HT1080 (cell line): Measurements from ENCODE around the gene LMOD2. TPM values are rescaled to one million over a fixed set of nuclear protein-coding genes. Genes with fewer than 3 reads are reported as not detected.

ENCODE experiments used
- DNase-seq: peaks from one replicate; pipeline ENCODE4 v3.0.0-alpha.2; 2015; ENCODE audit warnings: low read depth
- total RNA-seq: library from RNA; depleted of rRNA; stranded (reverse); fragments of >200 nt; shearing (Covaris generic); gene quantifications from 2 replicates; pipeline ENCODE4 v1.2.3, GENCODE V29; 2014; rRNA removed

Gene LMOD2
- total RNA-seq, 1 experiment from 2014 or later: not detected

DNA sequence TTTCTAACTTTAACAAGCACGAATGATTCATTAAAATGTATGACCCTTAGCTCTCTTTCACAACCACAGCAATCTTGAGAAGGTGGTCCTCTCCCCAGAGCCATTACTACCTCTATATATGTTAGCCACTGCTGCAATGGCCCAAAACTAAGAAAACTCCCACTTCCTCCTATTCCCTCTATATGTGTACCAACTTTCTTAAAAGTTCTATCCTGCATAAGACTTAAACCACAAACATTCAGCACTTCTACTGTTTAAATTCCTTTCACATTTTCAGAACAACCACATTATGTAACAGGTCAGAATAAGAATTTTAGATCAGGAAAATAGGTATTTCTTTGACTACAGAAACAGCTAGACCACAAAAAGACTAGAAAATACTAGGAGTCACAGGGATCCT lies 57.0 kb downstream of the LMOD2 start:
- DNase-seq: peak; percentile 32

Other genes with a start within 250 kb of the LMOD2 start
- gene IQUB, start 121.3 kb upstream of the LMOD2 start, total RNA-seq: not detected in 2 replicates
- 67.6 and 68.7 TPM in 2 replicates for gene NDUFA5, start 98.0 kb upstream of the LMOD2 start, total RNA-seq
- not detected in 2 replicates for gene ASB15, start 54.0 kb upstream of the LMOD2 start, total RNA-seq
- gene WASL, start 93.1 kb downstream of the LMOD2 start, total RNA-seq: 5.8 and 7.5 TPM in 2 replicates
- gene HYAL4, start 189.3 kb downstream of the LMOD2 start, total RNA-seq: 0.13 TPM in 1 of 2 replicates, not detected in the other